GM19099 (cell line): ENCODE data around the gene DIO3.

Experiments used
- POLR2A ChIP-seq: IDR thresholded peaks from 3 replicates; pipeline ENCODE4 v1.6.1; 2011; ENCODE audit warnings: low read depth; ENCODE audit not compliant: insufficient read length; ENCODE audit errors: extremely low read depth

Gene DIO3

GRCh38 chr14:101562659-101563351 is 1.5 kb downstream of the DIO3 start:
- TF ChIP-seq POLR2A: no peak

- no peak for TF ChIP-seq POLR2A
These were observed 2.0 kb downstream of the DIO3 start for GRCh38 chr14:101563352-101563653.

- TF ChIP-seq POLR2A: no peak
These were observed 2.6 kb downstream of the DIO3 start for GRCh38 chr14:101563654-101564443.

- TF ChIP-seq POLR2A: no peak
These were observed 3.1 kb downstream of the DIO3 start for GRCh38 chr14:101564444-101564776.

GRCh38 chr14:101564819-101565698 is 3.8 kb downstream of the DIO3 start:
- no peak for TF ChIP-seq POLR2A

GRCh38 chr14:101567252-101567651 is 6.0 kb downstream of the DIO3 start:
- no peak for TF ChIP-seq POLR2A

GRCh38 chr14:101571004-101571403 is 9.7 kb downstream of the DIO3 start:
- TF ChIP-seq POLR2A: no peak

GRCh38 chr14:101573289-101573688 is 12.0 kb downstream of the DIO3 start:
- no peak for TF ChIP-seq POLR2A

GRCh38 chr14:101575581-101575980 is 14.3 kb downstream of the DIO3 start:
- TF ChIP-seq POLR2A: no peak

- TF ChIP-seq POLR2A: no peak
These were observed 16.1 kb downstream of the DIO3 start for GRCh38 chr14:101577221-101577909.

GRCh38 chr14:101578489-101578888 is 17.2 kb downstream of the DIO3 start:
- no peak for TF ChIP-seq POLR2A

- TF ChIP-seq POLR2A: no peak
These were observed 18.2 kb downstream of the DIO3 start for GRCh38 chr14:101579372-101580080.

GRCh38 chr14:101581806-101582205 is 20.5 kb downstream of the DIO3 start:
- no peak for TF ChIP-seq POLR2A

GRCh38 chr14:101582294-101582693 is 21.0 kb downstream of the DIO3 start:
- no peak for TF ChIP-seq POLR2A

GRCh38 chr14:101583006-101583714 is 21.9 kb downstream of the DIO3 start:
- TF ChIP-seq POLR2A: no peak

- no peak for TF ChIP-seq POLR2A
These were observed 22.4 kb downstream of the DIO3 start for GRCh38 chr14:101583715-101584054.
